NT2/D1 (cell line): ENCODE results near the gene TMEM126B.
A peak's percentile ranks its signal among the peaks of the same experiment; 100 is the strongest.
"Not testable (repeated sequence)": the region's sequence is repeated elsewhere in the genome, so short reads cannot be mapped to it uniquely, and the experiment has no call there.

Source experiments
- DNase-seq: peaks from one replicate; pipeline ENCODE4 v3.0.0-alpha.2; 2011; ENCODE audit warnings: low read depth, low spot score
- H3K27me3 ChIP-seq: 2 replicates; pipeline ENCODE4 v1.6.0; 2011; ENCODE audit warnings: mild to moderate bottlenecking; ENCODE audit not compliant: insufficient read length, insufficient read depth
- H3K36me3 ChIP-seq: 2 replicates; pipeline ENCODE4 v1.6.1; 2011; ENCODE audit warnings: mild to moderate bottlenecking, low read length, mixed read lengths; ENCODE audit not compliant: insufficient read depth, insufficient read length
- H3K4me1 ChIP-seq: 2 replicates; pipeline ENCODE4 v1.5.1; 2011; ENCODE audit not compliant: insufficient read depth, insufficient read length
- H3K4me3 ChIP-seq: 2 replicates; pipeline ENCODE4 v1.5.1; 2011; ENCODE audit warnings: low read depth; ENCODE audit not compliant: insufficient read length
- H3K9ac ChIP-seq: 2 replicates; pipeline ENCODE4 v1.6.0; 2011; ENCODE audit warnings: low read depth; ENCODE audit not compliant: insufficient read length
- H3K9me3 ChIP-seq: 2 replicates; pipeline ENCODE4 v1.5.1; 2011; ENCODE audit warnings: mild to moderate bottlenecking, low read length; ENCODE audit not compliant: insufficient read depth
- SUZ12 ChIP-seq: IDR thresholded peaks from 2 replicates; pipeline ENCODE4 v1.6.1; 2011; ENCODE audit not compliant: insufficient read length, insufficient read depth; ENCODE audit errors: extremely low read depth
- YY1 ChIP-seq: IDR thresholded peaks from 2 replicates; pipeline ENCODE4 v1.6.1; 2011; ENCODE audit not compliant: insufficient read length, insufficient read depth
- ZNF274 ChIP-seq: IDR thresholded peaks from 2 replicates; pipeline ENCODE4 v1.6.1; 2011; ENCODE audit warnings: mild to moderate bottlenecking, low read depth, low read length

The TMEM126B gene

DNA sequence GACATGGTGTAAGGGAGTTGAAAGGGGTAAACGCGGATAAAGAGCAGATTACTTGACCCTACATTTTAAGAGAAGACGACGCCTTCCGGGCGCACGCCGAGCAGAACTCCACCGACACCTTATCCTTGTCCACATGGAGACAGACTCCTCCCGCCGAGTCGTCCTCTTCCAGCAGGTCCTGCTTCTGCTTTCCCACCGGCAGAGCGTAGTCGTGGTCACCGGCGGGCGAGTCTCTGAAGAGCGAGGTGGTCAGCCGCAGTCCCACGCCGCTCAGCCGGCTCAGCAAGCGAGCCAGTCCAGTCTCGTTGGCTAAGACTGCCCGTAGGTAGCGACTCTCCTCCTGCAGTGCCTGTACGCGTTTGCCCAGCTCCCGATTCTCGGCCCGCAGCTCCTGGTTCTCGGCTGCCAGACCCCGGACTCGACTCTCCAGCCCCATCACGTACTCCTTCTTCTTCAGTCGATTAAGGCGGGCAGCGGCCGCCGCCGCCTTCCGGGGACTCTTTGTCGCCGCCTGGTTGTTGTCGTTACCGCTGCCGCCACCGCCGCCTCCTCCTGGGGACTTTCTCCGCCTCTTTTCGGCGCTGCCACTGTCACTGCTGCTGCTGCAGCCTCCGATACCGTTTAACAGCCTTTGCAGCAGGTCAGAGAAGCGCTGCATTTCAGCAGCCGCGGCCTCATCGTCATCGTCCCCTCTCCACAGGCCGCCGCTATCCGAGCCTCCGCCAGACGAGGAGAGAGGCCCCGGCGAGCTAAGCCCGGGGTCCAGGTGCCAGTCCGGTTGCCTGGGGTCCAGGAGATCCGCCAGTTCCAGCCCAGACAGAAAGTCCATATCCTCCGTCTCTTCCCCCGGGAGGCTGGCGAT is 35.6 kb downstream of the TMEM126B start:
- H3K4me1 ChIP-seq = no peaks in the 10 kb centered on the region
- no peak for TF ChIP-seq SUZ12
- no peak for TF ChIP-seq YY1
- no peak for TF ChIP-seq ZNF274
- H3K36me3 ChIP-seq = peaks cover 42% of the 10 kb centered on the region
- peak overlapping the region; percentile 97 for H3K9ac ChIP-seq
- peak overlapping the region; percentile 83 for H3K4me3 ChIP-seq
- no peaks in the 10 kb centered on the region for H3K9me3 ChIP-seq
- peak; percentile 68 for DNase-seq
- H3K27me3 ChIP-seq = no peaks in the 10 kb centered on the region

DNA sequence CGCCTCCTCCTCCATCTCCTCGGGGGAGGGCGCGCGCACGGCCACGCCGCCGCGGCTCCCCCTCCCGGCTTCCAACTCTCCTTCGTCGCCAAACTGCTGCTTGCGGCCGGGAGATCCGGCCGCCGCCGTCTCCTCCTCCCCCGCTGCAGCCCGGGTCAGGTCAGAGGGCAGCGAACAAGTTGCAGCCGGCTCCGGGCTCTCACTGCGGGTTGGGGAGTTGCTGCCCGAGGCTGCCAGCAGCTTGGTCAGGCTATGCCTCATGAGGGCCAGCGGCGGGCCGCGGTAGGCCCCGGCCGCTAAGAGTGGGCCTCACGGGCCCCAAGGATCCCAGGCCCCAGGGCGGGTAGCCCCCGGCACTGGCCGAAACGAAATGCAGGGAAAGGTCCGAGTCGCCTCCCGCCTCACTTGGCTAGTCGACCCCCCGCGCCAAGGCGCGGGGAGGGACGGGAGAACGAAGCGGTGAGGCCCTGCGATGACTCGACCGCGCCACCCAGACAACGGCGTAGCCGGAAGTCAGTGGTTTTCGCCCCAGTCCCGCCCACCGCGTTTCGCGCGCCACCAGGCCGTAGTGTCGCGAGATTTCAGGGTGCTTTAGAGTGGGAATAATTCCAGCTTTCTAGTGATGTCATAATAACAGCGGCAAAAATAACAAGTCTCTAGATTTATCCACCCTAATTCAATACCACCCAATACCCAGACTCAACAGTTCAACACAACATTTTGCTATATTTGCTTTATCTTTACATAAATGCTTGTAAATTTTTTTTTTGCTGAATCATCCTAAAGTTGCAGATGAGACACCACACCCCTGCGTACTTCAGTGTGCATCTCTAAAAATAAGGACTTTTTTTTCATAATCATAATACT is 36.5 kb downstream of the TMEM126B start, which contains the start of gene CREBZF:
TSS of gene CREBZF (minus strand) at position 515 of the 867 bp plus-strand sequence. CDS start at position 261, 254 bp downstream.
- Histone ChIP-seq H3K9me3 (no peaks in the 10 kb centered on the region), H3K36me3 (peaks cover 38% of the 10 kb centered on the region), H3K4me3 (peak within 1 kb of the TSS; percentile 83), H3K4me1 (no peaks in the 10 kb centered on the region), H3K9ac (peak within 1 kb of the TSS; percentile 97), H3K27me3 (no peaks in the 10 kb centered on the region)
- TF ChIP-seq SUZ12 = no peak
- TF ChIP-seq ZNF274 = no peak
- no peak for TF ChIP-seq YY1
- DNase-seq = peak; percentile 90

DNA sequence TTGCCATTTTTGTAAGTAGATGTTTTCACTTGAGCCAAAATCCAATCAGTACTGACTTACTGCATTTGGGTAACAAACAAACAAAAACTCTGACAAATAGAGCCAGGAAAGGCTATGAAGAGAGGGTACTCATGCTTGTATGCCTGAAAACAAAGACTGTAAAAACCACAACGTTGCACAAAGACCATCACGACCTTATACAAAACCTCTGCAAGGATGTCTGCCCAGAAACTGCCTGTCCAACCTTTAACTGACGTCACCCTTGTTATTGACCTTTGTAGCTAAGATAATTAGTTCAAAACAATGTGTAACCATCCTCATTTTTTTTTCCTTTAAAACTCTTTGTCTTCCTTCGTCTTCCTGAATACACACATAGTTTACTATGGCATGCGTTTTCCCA is 37.3 kb downstream of the TMEM126B start:
- no peaks in the 10 kb centered on the region for H3K4me1 ChIP-seq
- no peak for TF ChIP-seq ZNF274
- no peak overlapping the region for H3K4me3 ChIP-seq
- no peak for DNase-seq
- H3K36me3 ChIP-seq = peaks cover 31% of the 10 kb centered on the region
- H3K27me3 ChIP-seq = no peaks in the 10 kb centered on the region
- H3K9me3 ChIP-seq = no peaks in the 10 kb centered on the region; the same call in 1 of the 2 replicates
- no peak overlapping the region for H3K9ac ChIP-seq

DNA sequence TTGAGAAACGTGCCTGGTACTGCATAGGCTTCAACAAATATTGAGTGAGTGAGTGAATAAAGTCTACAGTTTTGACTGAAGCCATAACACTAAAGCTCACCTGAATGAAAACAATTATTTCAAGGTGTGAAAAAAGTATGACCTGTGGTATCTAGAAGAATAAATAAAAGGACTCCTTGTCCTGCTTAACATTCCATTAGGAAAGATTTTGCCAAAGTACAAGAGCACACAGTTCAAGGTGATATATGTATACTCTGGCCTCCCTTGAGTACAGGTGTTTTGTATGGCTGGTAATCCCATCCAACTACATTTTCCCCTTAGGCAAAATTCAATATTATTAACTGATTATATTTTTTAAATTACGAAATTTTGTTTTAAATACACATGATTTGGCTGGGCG is 38.3 kb downstream of the TMEM126B start:
- no peaks in the 10 kb centered on the region for H3K27me3 ChIP-seq
- TF ChIP-seq SUZ12 (no peak), ZNF274 (no peak), YY1 (no peak)
- peaks cover 7% of the 10 kb centered on the region; the same call in 1 of the 2 replicates for H3K9me3 ChIP-seq
- H3K4me1 ChIP-seq = no peaks in the 10 kb centered on the region
- H3K9ac ChIP-seq = no peak overlapping the region
- peaks cover 23% of the 10 kb centered on the region for H3K36me3 ChIP-seq
- DNase-seq = no peak
- H3K4me3 ChIP-seq = no peak overlapping the region

DNA sequence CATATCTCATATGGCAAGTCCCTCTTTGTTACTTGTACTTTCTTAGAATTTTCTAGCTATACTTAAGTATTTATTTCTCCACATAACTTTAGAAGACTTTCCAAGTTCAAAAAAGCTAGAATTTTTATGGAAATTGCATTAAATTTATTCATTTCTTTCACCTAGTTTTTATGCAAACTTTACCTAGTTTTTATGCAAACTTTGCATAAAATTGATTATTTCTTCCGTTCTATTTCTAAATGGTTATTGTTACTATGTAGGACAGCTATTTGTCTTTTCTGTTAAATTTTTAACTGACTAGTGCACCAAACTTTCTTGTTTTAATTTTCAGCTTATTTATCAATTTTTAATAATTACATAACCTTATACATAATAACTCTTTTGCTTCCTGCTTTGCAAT is 39.8 kb downstream of the TMEM126B start:
- TF ChIP-seq SUZ12 (no peak), YY1 (no peak), ZNF274 (no peak)

DNA sequence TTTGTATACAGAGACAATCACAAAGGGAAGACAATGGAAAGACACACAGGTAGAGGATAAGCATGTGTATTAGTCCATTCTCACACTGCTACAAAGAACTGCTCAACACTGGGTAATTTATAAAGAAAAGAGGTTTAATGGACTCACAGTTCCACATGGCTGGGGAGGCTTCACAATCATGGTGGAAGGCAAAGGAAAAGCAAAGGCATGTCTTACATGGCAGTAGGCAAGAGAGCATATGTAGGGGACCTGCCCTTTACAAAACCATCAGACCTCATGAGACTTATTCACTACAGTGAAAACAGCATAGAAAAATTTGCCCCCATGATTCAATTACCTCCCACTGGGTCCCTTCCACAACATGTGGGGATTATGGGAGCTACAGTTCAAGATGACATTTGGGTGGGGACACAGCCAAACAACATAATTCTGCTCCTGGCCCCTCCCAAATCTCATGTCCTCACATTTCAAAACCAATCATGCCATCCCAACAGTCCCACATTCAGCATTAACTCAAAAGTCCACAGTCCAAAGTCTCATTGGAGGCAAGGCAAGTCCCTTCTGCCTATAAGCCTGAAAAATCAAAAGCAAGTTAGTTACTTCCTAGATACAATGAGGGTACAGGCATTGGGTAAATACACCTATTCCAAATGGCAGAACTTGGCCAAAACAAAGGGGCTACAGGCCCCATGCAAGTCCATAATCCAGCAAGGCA is 42.7 kb downstream of the TMEM126B start:
- DNase-seq, H3K27me3 ChIP-seq, H3K4me3 ChIP-seq, H3K4me1 ChIP-seq, H3K36me3 ChIP-seq, H3K9ac ChIP-seq: not testable (repeated sequence)
- H3K9me3 ChIP-seq = peaks cover 16% of the 10 kb centered on the region; the same call in 1 of the 2 replicates

More for the DNA sequence above, 39.8 kb downstream of the TMEM126B start:
- Histone ChIP-seq H3K36me3 (peaks cover 8% of the 10 kb centered on the region), H3K4me3 (no peak overlapping the region), H3K9me3 (peaks cover 16% of the 10 kb centered on the region; the same call in 1 of the 2 replicates), H3K4me1 (no peaks in the 10 kb centered on the region), H3K27me3 (no peaks in the 10 kb centered on the region), H3K9ac (no peak overlapping the region)
- no peak for DNase-seq
